Large intestine (tissue), 3 donors: ENCODE results near the gene KIRREL1. TPM values are rescaled to one million over a fixed set of nuclear protein-coding genes. Genes with fewer than 3 reads are reported as not detected.

ENCODE experiments used
- DNase-seq, 2 donors: peaks; one replicate each; pipeline versions ENCODE4 v3.0.0 to v3.0.0-alpha.2; 2013
- H3K27ac ChIP-seq: one replicate; pipeline ENCODE4 v1.5.1; 2013; ENCODE audit warnings: low read length
- H3K27me3 ChIP-seq: 2 replicates; pipeline ENCODE4 v1.6.1; 2013; ENCODE audit warnings: low read length; ENCODE audit not compliant: control insufficient read depth, insufficient read depth
- H3K36me3 ChIP-seq: 2 replicates; pipeline ENCODE4 v1.6.1; 2013; ENCODE audit warnings: low read length; ENCODE audit not compliant: control insufficient read depth, insufficient read depth
- H3K4me1 ChIP-seq: one replicate; pipeline ENCODE4 v1.6.1; 2013; ENCODE audit warnings: low read length; ENCODE audit not compliant: control insufficient read depth, insufficient read depth
- H3K4me3 ChIP-seq: one replicate; pipeline ENCODE4 v1.5.1; 2013; ENCODE audit warnings: low read length
- H3K9me3 ChIP-seq: one replicate; pipeline ENCODE4 v1.6.1; 2013; ENCODE audit warnings: mild to moderate bottlenecking, low read depth, low read length, moderate library complexity; ENCODE audit not compliant: control insufficient read depth
- WGBS: methylation state at CpG from one replicate; pipeline ENCODE4 v1.1.5; 2013; ENCODE audit warnings: low lambda C conversion rate; ENCODE audit not compliant: insufficient coverage; 5-methylcytosine and 5-hydroxymethylcytosine counted together
- polyA plus RNA-seq: library from polyadenylated mRNA; unstranded; fragments of 120-200 nt; gene quantifications from one replicate; pipeline ENCODE4 v1.2.1, GENCODE V29; 2013

KIRREL1 gene
- polyA plus RNA-seq, 1 donor = 18.7 TPM

DNA sequence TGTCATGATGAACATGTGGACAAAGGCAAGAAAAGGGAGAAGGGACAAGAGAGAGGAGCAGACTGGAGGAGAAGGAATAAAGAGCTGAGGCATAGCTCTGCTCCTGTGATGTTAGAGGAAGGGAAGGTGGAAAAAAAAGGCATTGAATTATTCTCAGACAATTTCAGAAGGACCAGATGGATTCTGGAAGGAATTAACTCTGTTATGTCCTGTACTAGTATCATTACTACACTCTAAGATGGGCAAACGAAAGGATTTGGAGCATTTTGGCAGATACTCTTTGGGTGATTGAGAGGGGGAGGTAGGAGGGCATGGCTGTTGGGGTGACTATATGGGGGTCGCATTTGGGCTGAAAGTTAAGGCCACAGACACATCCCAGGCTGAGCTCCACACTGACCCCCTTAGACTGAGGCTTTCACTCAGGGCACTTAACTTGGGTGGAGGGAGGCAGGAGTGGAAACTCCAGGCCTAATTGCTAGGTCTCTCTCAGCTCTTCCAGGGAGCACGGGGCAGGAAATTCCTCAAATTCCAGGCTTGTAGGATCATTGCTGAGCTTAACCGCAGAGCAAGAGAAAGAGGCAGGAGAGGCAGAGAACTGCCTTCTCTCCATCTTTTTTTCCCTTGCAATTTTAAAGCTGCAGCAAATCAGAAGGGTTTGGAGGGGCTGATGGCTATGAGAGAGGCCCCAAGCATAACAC is 25.9 kb downstream of the KIRREL1 start:
- H3K9me3 ChIP-seq = no peaks in the 10 kb centered on the region
- H3K4me3 ChIP-seq = no peak overlapping the region
- no peaks in the 10 kb centered on the region for H3K27me3 ChIP-seq
- H3K4me1 ChIP-seq = peaks cover 9% of the 10 kb centered on the region
- H3K36me3 ChIP-seq = peaks cover 2% of the 10 kb centered on the region
- peak overlapping the region; percentile 67 for H3K27ac ChIP-seq
- peak in 1 of 2 donors; percentile 61 for DNase-seq
- no CpG with 5 or more reads among the region's 4 CpGs for WGBS

DNA sequence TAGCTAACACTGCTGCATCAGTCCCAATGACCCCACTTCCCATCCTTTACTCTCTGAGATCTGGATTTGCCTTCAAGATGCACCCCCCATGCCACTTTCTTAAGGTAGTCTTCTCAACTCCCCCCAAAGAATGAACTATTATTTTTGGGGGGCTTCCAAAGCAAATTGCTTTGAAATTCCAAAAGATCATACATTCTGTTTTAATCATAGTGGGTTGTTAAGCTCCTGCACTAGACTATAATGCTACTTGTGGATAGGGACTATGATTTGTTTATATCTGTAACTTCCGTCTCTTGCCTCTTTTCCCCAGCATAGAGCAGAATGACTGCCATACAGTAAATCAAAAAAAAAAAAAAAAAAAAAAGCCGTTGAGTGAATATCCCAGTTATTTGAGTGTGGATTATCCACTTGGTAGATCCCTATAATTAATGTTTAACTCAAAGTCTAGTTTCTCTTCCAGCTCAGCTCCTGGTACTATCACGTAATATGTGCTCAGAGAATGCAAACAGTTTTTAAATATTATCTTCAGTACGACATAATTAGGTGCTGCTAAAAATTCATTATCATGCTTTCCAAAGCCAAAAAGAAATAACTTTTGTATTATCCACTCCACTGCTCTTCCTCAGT is 26.9 kb downstream of the KIRREL1 start:
- 50% methylated on average over 1 of the region's 4 CpGs for WGBS
- Histone ChIP-seq H3K9me3 (no peaks in the 10 kb centered on the region), H3K4me1 (peaks cover 9% of the 10 kb centered on the region)

DNA sequence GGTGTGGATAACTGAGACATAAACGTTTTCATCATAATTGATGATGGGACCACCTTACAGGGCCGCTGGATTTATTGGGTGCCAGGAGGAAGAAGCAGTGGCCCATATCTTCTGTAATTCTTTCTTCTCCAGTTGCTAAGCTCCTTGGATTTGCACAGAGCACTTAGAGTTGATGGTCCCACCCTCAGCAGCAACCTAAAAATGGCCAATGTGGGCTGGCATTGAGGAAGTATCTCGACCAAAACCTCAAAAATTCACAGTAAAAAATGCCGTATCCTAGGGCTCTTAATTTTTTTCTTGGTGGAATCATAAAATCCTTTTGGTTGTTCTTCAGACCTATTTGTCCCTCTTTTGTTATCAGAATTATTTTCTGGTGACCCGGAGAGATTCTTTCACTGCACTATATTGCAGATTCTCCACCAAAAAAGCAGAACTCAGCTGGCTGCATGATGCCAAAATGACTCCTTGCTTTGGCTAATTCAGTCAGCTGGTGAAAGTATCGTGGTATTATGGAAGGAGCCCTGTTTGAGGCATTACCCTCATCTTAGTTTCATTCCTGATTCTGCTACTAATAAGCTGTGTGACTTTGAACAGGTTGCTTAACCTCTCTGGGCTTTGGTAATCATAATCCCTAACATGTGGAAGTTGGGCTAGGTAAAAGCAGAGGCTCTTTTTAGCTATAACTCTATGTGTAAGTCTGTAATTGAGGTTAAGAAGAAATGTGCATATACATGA is 27.6 kb downstream of the KIRREL1 start:
- H3K27ac ChIP-seq = no peak overlapping the region
- WGBS = 100% methylated on average over 1 of the region's 6 CpGs
- H3K4me1 ChIP-seq = peaks cover 9% of the 10 kb centered on the region
- no peaks in the 10 kb centered on the region for H3K9me3 ChIP-seq
- H3K36me3 ChIP-seq = peaks cover 2% of the 10 kb centered on the region
- DNase-seq = no peak
- H3K4me3 ChIP-seq = no peak overlapping the region
- no peaks in the 10 kb centered on the region for H3K27me3 ChIP-seq

More for the DNA sequence above, 26.9 kb downstream of the KIRREL1 start:
- Histone ChIP-seq H3K36me3 (peaks cover 2% of the 10 kb centered on the region), H3K27ac (peak overlapping the region; percentile 67), H3K4me3 (no peak overlapping the region), H3K27me3 (no peaks in the 10 kb centered on the region)
- no peak for DNase-seq

GRCh38 chr1:158021721-158022120 is 28.3 kb downstream of the KIRREL1 start:
- no peak overlapping the region for H3K27ac ChIP-seq
- H3K4me3 ChIP-seq = no peak overlapping the region
- H3K9me3 ChIP-seq = no peaks in the 10 kb centered on the region
- no CpG with 5 or more reads among the region's 2 CpGs for WGBS
- DNase-seq = no peak
- H3K36me3 ChIP-seq = peaks cover 2% of the 10 kb centered on the region
- H3K4me1 ChIP-seq = peaks cover 9% of the 10 kb centered on the region
- no peaks in the 10 kb centered on the region for H3K27me3 ChIP-seq

GRCh38 chr1:158022554-158023312 is 29.3 kb downstream of the KIRREL1 start:
- H3K9me3 ChIP-seq = no peaks in the 10 kb centered on the region
- H3K27me3 ChIP-seq = no peaks in the 10 kb centered on the region
- H3K27ac ChIP-seq = no peak overlapping the region
- WGBS = 0% methylated on average over 1 of the region's 7 CpGs
- peaks cover 2% of the 10 kb centered on the region for H3K36me3 ChIP-seq
- H3K4me1 ChIP-seq = peaks cover 9% of the 10 kb centered on the region
- no peak overlapping the region for H3K4me3 ChIP-seq
- DNase-seq = no peak

GRCh38 chr1:158024737-158025136 is 31.3 kb downstream of the KIRREL1 start:
- no peaks in the 10 kb centered on the region for H3K4me1 ChIP-seq
- H3K36me3 ChIP-seq = peaks cover 2% of the 10 kb centered on the region
- DNase-seq = no peak
- no peaks in the 10 kb centered on the region for H3K9me3 ChIP-seq
- no peak overlapping the region for H3K27ac ChIP-seq
- no peak overlapping the region for H3K4me3 ChIP-seq
- no CpG with 5 or more reads among the region's 7 CpGs for WGBS
- no peaks in the 10 kb centered on the region for H3K27me3 ChIP-seq

DNA sequence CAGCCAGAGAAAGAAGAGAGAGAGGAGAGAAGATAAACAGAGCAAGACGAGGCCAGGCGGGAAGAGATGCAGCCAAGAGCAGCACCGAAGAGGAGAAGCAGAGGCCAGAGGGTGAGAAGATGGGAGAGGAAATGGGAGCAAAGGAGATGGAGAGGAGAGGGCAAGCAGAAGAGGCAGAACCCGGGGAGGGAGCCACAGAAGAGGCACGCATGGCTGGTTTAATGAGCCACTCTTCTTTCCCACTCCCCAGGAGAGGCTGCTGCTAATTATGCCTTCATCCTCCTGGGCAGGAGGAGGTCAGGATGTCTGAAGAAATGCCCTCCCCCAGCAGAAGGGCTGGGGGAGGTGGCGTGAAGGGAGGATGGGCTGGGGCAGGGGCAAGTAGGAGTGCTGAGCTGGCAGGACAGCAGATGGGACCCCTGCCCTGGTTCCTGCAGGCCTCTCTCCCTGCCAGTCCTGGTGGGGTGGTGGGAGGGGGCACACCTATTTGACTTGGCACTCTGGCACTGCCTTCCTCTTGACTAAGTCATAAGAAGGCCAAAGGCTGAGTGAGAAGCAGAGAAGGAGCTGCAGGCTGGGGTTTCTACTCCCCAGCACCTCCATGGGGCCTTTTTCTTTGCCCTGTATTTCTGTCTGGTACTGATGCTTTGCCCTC is 32.3 kb downstream of the KIRREL1 start:
- no peak overlapping the region for H3K4me3 ChIP-seq
- H3K36me3 ChIP-seq = peaks cover 2% of the 10 kb centered on the region
- H3K4me1 ChIP-seq = no peaks in the 10 kb centered on the region
- H3K27ac ChIP-seq = no peak overlapping the region
- DNase-seq = no peak
- H3K9me3 ChIP-seq = no peaks in the 10 kb centered on the region
- 89% methylated on average over 3 of the region's 6 CpGs for WGBS
- H3K27me3 ChIP-seq = no peaks in the 10 kb centered on the region

GRCh38 chr1:158026651-158027050 is 33.2 kb downstream of the KIRREL1 start:
- no peaks in the 10 kb centered on the region for H3K27me3 ChIP-seq
- no peak for DNase-seq
- H3K4me1 ChIP-seq = no peaks in the 10 kb centered on the region
- H3K9me3 ChIP-seq = no peaks in the 10 kb centered on the region
- no peak overlapping the region for H3K27ac ChIP-seq
- H3K4me3 ChIP-seq = no peak overlapping the region
- peaks cover 9% of the 10 kb centered on the region for H3K36me3 ChIP-seq
- WGBS = no CpG with 5 or more reads among the region's 1 CpG

- DNase-seq = no peak
- WGBS = no CpG with 5 or more reads among the region's 2 CpGs
- no peak overlapping the region for H3K4me3 ChIP-seq
- H3K27me3 ChIP-seq = no peaks in the 10 kb centered on the region
- no peak overlapping the region for H3K27ac ChIP-seq
- H3K36me3 ChIP-seq = peaks cover 9% of the 10 kb centered on the region
- H3K4me1 ChIP-seq = no peaks in the 10 kb centered on the region
- no peaks in the 10 kb centered on the region for H3K9me3 ChIP-seq
Measured at GRCh38 chr1:158027508-158027907, 34.1 kb downstream of the KIRREL1 start.

DNA sequence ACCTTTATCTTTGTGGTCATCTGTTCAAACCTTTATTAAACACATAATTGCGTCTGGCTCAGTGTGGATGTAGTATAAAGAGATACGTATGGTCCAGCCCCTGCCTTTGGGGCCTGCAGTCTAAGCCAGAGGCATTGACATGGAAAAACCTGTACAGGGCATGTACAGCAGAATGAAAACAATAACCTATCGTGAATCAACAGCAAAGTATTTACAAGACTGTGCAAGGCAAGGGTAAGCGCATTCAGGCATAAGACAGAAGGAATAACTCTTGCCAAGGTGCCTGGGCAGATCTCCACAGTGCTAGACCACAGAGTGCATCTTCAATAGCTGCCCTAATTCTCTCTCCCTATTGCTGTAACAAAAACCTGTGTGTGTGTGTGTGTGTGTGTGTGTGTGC is 35.5 kb downstream of the KIRREL1 start:
- Histone ChIP-seq H3K27me3 (no peaks in the 10 kb centered on the region), H3K4me1 (no peaks in the 10 kb centered on the region), H3K27ac (no peak overlapping the region), H3K36me3 (peaks cover 7% of the 10 kb centered on the region), H3K4me3 (no peak overlapping the region), H3K9me3 (no peaks in the 10 kb centered on the region)
- no CpG with 5 or more reads among the region's 4 CpGs for WGBS
- no peak for DNase-seq
